Neutrophil (primary cell): ENCODE results near the gene ANXA3.

Experiments
- H3K27ac ChIP-seq: fragments of 200-600 bp; sonication (generic); 2 replicates; pipeline ENCODE4 v1.5.1; 2016; ENCODE audit warnings: mild to moderate bottlenecking, moderate library complexity
- H3K27me3 ChIP-seq: fragments of 200-600 bp; sonication (generic); 2 replicates; pipeline ENCODE4 v1.6.0; 2016; ENCODE audit warnings: mild to moderate bottlenecking
- H3K36me3 ChIP-seq: fragments of 200-600 bp; sonication (generic); 2 replicates; pipeline ENCODE4 v1.5.1; 2017
- H3K4me1 ChIP-seq, 2 experiments: fragments of 200-600 bp in 1 of 2; sonication (generic) in 1 of 2; 1 replicate in 1 of 2; 2 replicates in 1 of 2; pipeline versions ENCODE4 v1.5.1 to v1.6.1; 2013 to 2016; ENCODE audit warnings: low read depth in 1 of 2, low read length in 1 of 2, mild to moderate bottlenecking in 1 of 2, moderate library complexity in 1 of 2; ENCODE audit not compliant: control insufficient read depth in 1 of 2, insufficient read depth in 1 of 2
- H3K4me3 ChIP-seq, 2 experiments: fragments of 200-600 bp in 1 of 2; sonication (generic) in 1 of 2; 1 replicate in 1 of 2; 2 replicates in 1 of 2; pipeline ENCODE4 v1.5.1; 2013 to 2016; ENCODE audit warnings: low read depth in 1 of 2, low read length in 1 of 2, mild to moderate bottlenecking in 1 of 2, moderate library complexity in 1 of 2
- H3K9me3 ChIP-seq: fragments of 200-600 bp; sonication (generic); 2 replicates; pipeline ENCODE4 v1.5.1; 2016
- CTCF ChIP-seq: fragments of 200-600 bp; sonication (generic); IDR thresholded peaks from 2 replicates; pipeline ENCODE4 v1.5.1; 2016; ENCODE audit warnings: antibody characterized with exemption

ANXA3 gene

GRCh38 chr4:78601013-78601412 lies 49.4 kb downstream of the ANXA3 start:
- Histone ChIP-seq H3K4me1 (peaks cover 0 to 3% of the 10 kb centered on the region in 2 experiments), H3K9me3 (no peaks in the 10 kb centered on the region), H3K27me3 (no peaks in the 10 kb centered on the region), H3K27ac (peak overlapping the region; percentile 4), H3K36me3 (peaks cover 97% of the 10 kb centered on the region), H3K4me3 (no peak overlapping the region)
- no peak for TF ChIP-seq CTCF

- H3K27me3 ChIP-seq: no peaks in the 10 kb centered on the region
- H3K36me3 ChIP-seq: peaks cover 98% of the 10 kb centered on the region
- no peak overlapping the region for H3K4me3 ChIP-seq
- H3K27ac ChIP-seq: peak overlapping the region; percentile 41
- TF ChIP-seq CTCF: no peak
- peaks cover 0 to 3% of the 10 kb centered on the region in 2 experiments for H3K4me1 ChIP-seq
- no peaks in the 10 kb centered on the region for H3K9me3 ChIP-seq
These were observed 50.8 kb downstream of the ANXA3 start for GRCh38 chr4:78602334-78602733.

DNA sequence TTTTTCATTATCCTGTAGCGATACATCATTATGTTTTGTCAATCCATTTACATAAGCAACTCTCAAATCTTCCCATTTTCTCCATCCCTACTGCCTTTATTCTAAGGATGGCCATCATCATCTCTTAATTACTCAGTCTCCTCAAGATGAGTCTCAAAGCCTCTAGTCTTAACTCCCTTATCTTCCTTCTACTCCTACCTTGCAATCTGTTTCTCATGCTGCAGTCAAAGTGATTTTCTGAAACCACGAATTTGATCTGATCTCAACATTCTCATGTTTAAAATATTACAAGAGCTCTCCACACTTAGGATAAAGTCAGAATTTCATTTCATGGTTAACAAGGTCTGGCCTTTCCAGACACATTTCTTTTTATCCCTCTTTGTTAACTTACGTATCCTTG lies 51.8 kb downstream of the ANXA3 start:
- Histone ChIP-seq H3K36me3 (peaks cover 100% of the 10 kb centered on the region), H3K27ac (peak overlapping the region; percentile 41), H3K27me3 (no peaks in the 10 kb centered on the region), H3K9me3 (no peaks in the 10 kb centered on the region), H3K4me3 (no peak overlapping the region), H3K4me1 (peaks cover 0 to 3% of the 10 kb centered on the region in 2 experiments)
- TF ChIP-seq CTCF: no peak

- TF ChIP-seq CTCF: no peak
- peaks cover 99% of the 10 kb centered on the region for H3K36me3 ChIP-seq
- no peak overlapping the region for H3K27ac ChIP-seq
- no peaks in the 10 kb centered on the region for H3K4me1 ChIP-seq
- no peaks in the 10 kb centered on the region for H3K27me3 ChIP-seq
- H3K9me3 ChIP-seq: no peaks in the 10 kb centered on the region
- H3K4me3 ChIP-seq: no peak overlapping the region
These were observed 53.4 kb downstream of the ANXA3 start for GRCh38 chr4:78604988-78605387.

DNA sequence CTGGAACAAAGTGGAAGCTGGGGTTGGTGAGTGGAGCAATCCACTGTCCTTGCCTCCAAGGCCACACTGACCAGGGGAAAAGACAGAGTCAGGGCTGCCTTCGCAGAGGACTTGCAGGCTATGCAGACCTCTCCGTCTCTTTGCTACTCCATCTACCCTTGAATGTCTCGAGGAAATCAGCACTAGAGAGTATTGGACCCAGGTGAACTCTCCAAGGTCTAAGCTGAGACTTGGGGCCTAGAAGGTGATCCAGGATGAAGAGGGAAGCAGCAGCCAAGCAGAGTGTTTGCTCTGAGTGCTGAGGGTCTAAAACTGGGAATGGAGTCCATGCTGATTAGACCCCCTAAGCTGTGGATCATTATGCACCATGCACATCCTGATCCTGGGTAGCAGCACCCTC lies 54.5 kb downstream of the ANXA3 start:
- no peak for TF ChIP-seq CTCF

More for the DNA sequence above, 54.5 kb downstream of the ANXA3 start:
- Histone ChIP-seq H3K36me3 (peaks cover 99% of the 10 kb centered on the region), H3K27me3 (no peaks in the 10 kb centered on the region), H3K27ac (peak overlapping the region; percentile 38), H3K9me3 (no peaks in the 10 kb centered on the region), H3K4me3 (no peak overlapping the region), H3K4me1 (peaks cover 0 to 4% of the 10 kb centered on the region in 2 experiments)
